A549 treated with ZK216348 at 1 μM for 4 hours (cell line): ENCODE measurements around the gene ROR2. TPM values are rescaled to one million over a fixed set of nuclear protein-coding genes. Genes with fewer than 3 reads are reported as not detected.

Experiments
- total RNA-seq: library from RNA; stranded (reverse); fragments of 200-300 nt; extraction: Qiagen RNA extraction; gene quantifications from 5 replicates; pipeline ENCODE4 v1.2.3, GENCODE V29; 2022; ENCODE audit warnings: low read depth

The ROR2 gene
- 1.4 to 2.4 TPM (median 1.7 TPM) in 5 replicates for total RNA-seq

GRCh38 chr9:91949946-91950664, at the start of gene ROR2:
ROR2 (minus strand) TSS chr9:91950228.

Other genes with a start within 250 kb of the ROR2 start
- 57.3 to 74.4 TPM (median 63.6 TPM) in 5 replicates for gene SPTLC1, start 165.2 kb upstream of the ROR2 start, total RNA-seq